Esophagus squamous epithelium (tissue), 5 donors: ENCODE measurements around the gene DNAH3. TPM values are rescaled to one million over a fixed set of nuclear protein-coding genes. Genes with fewer than 3 reads are reported as not detected.
"Not testable (repeated sequence)": the region's sequence is repeated elsewhere in the genome, so short reads cannot be mapped to it uniquely, and the experiment has no call there.

ENCODE experiments used
- DNase-seq: peaks from one replicate; lab custom pipeline; 2025; lab: John Stamatoyannopoulos, UW
- H3K27ac ChIP-seq, 4 donors: fragments of 200-600 bp; sonication (generic); one replicate each; pipeline ENCODE4 v1.5.1; 2016 to 2019; ENCODE audit warnings: mild to moderate bottlenecking in 1 of 4
- H3K27me3 ChIP-seq, 4 donors: fragments of 200-600 bp; sonication (generic); 1 replicate in 3 of 4; 2 replicates in 1 of 4; pipeline versions ENCODE4 v1.5.1 to v1.6.0; 2017 to 2021; ENCODE audit warnings: antibody characterized with exemption in 1 of 4
- H3K36me3 ChIP-seq, 3 donors: fragments of 200-600 bp; sonication (generic); one replicate each; pipeline ENCODE4 v1.5.1; 2016 to 2019
- H3K4me1 ChIP-seq, 3 donors: fragments of 200-600 bp; sonication (generic); one replicate each; pipeline ENCODE4 v1.5.1; 2017 to 2019
- H3K4me3 ChIP-seq, 4 donors: fragments of 200-600 bp; sonication (generic); 1 replicate in 3 of 4; 2 replicates in 1 of 4; pipeline ENCODE4 v1.5.1; 2016 to 2019; ENCODE audit warnings: mild to moderate bottlenecking in 2 of 4, moderate library complexity in 1 of 4
- H3K9me3 ChIP-seq, 3 donors: fragments of 200-600 bp; sonication (generic); one replicate each; pipeline ENCODE4 v1.5.1; 2016 to 2019
- POLR2A ChIP-seq, 4 donors: fragments of 450-650 bp; IDR thresholded peaks; one replicate each; pipeline ENCODE4 v1.6.1; 2017; ENCODE audit warnings: antibody characterized with exemption in 4 of 4, mild to moderate bottlenecking in 4 of 4, moderate library complexity in 3 of 4
- WGBS, 2 donors: methylation state at CpG; one replicate each; pipeline ENCODE4 v1.1.5; 2018; 5-methylcytosine and 5-hydroxymethylcytosine counted together
- intact Hi-C: fragments of 100-400 bp; cut with DNase I; formaldehyde crosslinking; loops from one replicate; pipeline ENCODE4 v1.15.0; 2022
- total RNA-seq, 4 donors: library from RNA; depleted of rRNA; stranded (reverse); fragments of >200 nt; gene quantifications; one replicate each; pipeline ENCODE4 v1.1.0, GENCODE V29; 2016
- TF ChIP-seq, protein P1 (sequence below), 6 experiments: fragments of 450-650 bp in 4 of 6; fragments of 200-600 bp in 2 of 6; sonication (generic) in 2 of 6; IDR thresholded peaks; one replicate each; pipeline ENCODE4 v1.5.1; 2016 to 2019; ENCODE audit warnings: antibody characterized with exemption in 6 of 6, mild to moderate bottlenecking in 4 of 6, moderate library complexity in 4 of 6
- donor health status: DM: yes; HTN: yes; CAD: no.

DNAH3 gene
- total RNA-seq, 4 donors from 2014 or later: 0.57 TPM; not detected in 2

DNA sequence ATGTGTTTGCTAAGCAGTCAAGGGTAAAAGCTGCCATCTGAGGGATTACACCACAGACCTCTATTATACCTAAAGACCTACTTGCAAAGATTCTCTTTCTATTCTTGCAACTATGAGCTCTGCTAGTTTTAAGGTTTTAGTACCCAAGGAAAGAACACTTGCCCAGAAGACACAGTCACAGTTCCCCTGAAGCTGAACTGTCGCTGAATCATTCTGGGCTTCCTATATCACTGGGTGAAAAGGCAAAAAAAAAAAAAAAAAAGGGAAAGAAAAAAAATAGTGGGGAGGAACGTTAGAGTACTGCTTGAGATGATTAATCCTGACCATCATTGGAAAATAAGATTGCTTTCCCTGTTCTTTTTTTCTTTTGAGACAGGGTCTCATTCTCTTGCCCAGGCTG, 212.2 kb downstream of the DNAH3 start:
- H3K36me3 ChIP-seq: no peaks in the 10 kb centered on the region
- intact Hi-C loops: no loop called here
- no peak overlapping the region for H3K27ac ChIP-seq
- no peaks in the 10 kb centered on the region for H3K27me3 ChIP-seq
- no peaks in the 10 kb centered on the region for H3K4me1 ChIP-seq
- 23 to 26% methylated on average over 2 of the region's 2 CpGs for WGBS, 2 donors
- TF ChIP-seq, protein P1, sequence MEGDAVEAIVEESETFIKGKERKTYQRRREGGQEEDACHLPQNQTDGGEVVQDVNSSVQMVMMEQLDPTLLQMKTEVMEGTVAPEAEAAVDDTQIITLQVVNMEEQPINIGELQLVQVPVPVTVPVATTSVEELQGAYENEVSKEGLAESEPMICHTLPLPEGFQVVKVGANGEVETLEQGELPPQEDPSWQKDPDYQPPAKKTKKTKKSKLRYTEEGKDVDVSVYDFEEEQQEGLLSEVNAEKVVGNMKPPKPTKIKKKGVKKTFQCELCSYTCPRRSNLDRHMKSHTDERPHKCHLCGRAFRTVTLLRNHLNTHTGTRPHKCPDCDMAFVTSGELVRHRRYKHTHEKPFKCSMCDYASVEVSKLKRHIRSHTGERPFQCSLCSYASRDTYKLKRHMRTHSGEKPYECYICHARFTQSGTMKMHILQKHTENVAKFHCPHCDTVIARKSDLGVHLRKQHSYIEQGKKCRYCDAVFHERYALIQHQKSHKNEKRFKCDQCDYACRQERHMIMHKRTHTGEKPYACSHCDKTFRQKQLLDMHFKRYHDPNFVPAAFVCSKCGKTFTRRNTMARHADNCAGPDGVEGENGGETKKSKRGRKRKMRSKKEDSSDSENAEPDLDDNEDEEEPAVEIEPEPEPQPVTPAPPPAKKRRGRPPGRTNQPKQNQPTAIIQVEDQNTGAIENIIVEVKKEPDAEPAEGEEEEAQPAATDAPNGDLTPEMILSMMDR (IDR thresholded peaks at IDR 0.05): no peak
- no peak for TF ChIP-seq POLR2A (IDR thresholded peaks at IDR 0.05)
- no peaks in the 10 kb centered on the region for H3K9me3 ChIP-seq
- DNase-seq: no peak
- H3K4me3 ChIP-seq: no peak overlapping the region

DNA sequence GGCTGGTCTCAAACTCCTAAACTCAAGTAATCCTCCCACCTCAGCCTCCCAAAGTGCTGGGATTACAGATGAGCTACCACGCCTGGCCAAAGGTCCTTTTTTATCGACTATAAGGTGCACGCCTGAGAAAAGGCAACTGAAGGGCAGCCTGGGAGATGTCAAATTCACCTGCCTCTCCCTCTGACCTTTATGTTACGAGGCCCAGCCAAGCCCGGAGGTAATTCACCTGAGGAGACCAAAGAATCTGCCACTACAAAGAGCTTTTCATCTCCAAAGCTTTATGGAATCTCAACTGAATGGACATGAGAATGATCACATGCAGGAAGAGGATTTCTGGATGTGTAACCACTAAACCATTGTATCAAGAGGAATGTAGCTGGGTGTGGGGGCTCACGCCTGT, 212.9 kb downstream of the DNAH3 start:
- TF ChIP-seq POLR2A (IDR thresholded peaks at IDR 0.05): no peak
- TF ChIP-seq, protein P1 (IDR thresholded peaks at IDR 0.05): no peak
- Histone ChIP-seq H3K36me3 (no peaks in the 10 kb centered on the region), H3K4me1 (no peaks in the 10 kb centered on the region), H3K27ac (no peak overlapping the region), H3K9me3 (no peaks in the 10 kb centered on the region), H3K4me3 (no peak overlapping the region), H3K27me3 (no peaks in the 10 kb centered on the region)
- no peak for DNase-seq
- 79 to 90% methylated on average over 5 of the region's 6 CpGs for WGBS, 2 donors
- intact Hi-C loops: no loop called here

DNA sequence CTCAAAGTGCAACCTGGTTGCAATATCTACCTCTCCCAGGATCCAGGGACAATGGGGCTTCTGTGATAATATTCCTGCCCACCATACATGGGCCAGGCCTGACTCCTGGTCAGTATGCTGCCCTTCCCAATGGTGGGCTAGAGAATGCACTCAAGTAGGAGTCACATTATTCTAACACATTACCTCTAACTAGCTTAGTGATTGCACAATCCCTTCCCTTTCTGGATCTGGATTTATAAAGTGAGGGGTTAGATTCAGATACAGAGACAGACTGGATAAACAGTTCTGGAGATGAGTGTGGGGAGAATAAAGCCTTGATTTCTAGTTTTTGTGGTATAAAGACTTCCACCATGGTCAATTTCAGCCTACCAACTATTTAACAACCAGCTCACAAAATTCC, 217.1 kb downstream of the DNAH3 start:
- no peaks in the 10 kb centered on the region for H3K9me3 ChIP-seq
- H3K36me3 ChIP-seq: no peaks in the 10 kb centered on the region
- no peak overlapping the region for H3K4me3 ChIP-seq
- intact Hi-C loops: no loop called here
- no peak overlapping the region for H3K27ac ChIP-seq
- TF ChIP-seq, protein P1 (IDR thresholded peaks at IDR 0.05): no peak
- no peak for DNase-seq
- no peaks in the 10 kb centered on the region for H3K4me1 ChIP-seq
- H3K27me3 ChIP-seq: no peaks in the 10 kb centered on the region

DNA sequence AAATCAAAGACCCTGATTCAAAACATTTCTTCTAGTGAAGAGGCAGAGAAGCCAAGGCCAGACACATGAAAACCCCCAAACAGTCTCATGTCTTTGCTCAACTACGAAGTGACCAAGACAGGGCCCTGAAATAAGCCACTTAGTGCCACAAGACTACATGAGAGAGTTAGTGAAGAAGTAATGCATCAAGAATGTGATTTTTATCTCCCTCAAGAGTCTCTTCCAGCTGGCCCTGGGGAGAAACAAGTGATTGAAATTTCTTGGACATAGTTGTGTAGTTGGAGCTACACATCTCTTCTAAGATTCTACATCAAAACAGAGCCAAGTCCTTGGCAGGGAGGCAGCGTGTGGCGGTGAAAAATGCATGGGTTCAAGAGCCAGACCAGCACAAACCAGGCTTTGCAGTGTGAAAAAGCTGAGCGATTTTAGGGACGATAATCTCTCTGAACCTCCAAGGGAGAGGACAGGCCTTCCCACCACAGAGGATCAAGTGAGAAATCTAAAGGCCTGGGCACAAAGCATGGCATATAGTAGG, 219.5 kb downstream of the DNAH3 start:
- TF ChIP-seq, protein P1 (IDR thresholded peaks at IDR 0.05): no peak
- H3K4me1 ChIP-seq: no peaks in the 10 kb centered on the region
- no peak overlapping the region for H3K4me3 ChIP-seq
- no peaks in the 10 kb centered on the region for H3K9me3 ChIP-seq
- intact Hi-C loops: no loop called here
- H3K27ac ChIP-seq: peak overlapping the region in 2 of 4 donors; percentile 44 to 64
- DNase-seq: no peak
- H3K36me3 ChIP-seq: no peaks in the 10 kb centered on the region
- no peaks in the 10 kb centered on the region for H3K27me3 ChIP-seq
- 79 to 93% methylated on average over 5 of the region's 5 CpGs for WGBS, 2 donors

DNA sequence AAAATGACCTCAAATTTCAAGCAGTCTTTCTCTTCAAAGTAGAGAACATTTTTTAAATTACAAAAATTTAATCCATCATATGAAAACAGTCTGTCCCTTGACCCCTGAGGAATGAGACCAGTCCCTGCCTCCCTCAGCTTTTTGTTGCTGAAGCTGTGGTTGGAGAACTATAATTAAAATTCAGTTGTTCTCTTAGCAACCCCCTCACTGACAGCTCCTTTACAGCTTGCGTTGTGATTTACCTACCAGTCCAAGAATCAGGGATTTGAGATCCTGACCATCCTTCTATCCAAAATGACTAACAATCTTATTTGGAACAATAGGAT, 220.3 kb downstream of the DNAH3 start:
- Histone ChIP-seq H3K27me3 (no peaks in the 10 kb centered on the region), H3K4me3 (no peak overlapping the region), H3K9me3 (no peaks in the 10 kb centered on the region), H3K36me3 (peaks cover 0 to 5% (median 0%) of the 10 kb centered on the region in 3 donors), H3K27ac (peak overlapping the region in 2 of 4 donors; percentile 44 to 64), H3K4me1 (no peaks in the 10 kb centered on the region)
- 64 to 93% methylated on average over 1 of the region's 1 CpG for WGBS, 2 donors
- no peak for TF ChIP-seq POLR2A (IDR thresholded peaks at IDR 0.05)
- TF ChIP-seq, protein P1 (IDR thresholded peaks at IDR 0.05): no peak
- intact Hi-C loops: no loop called here
- DNase-seq: no peak

DNA sequence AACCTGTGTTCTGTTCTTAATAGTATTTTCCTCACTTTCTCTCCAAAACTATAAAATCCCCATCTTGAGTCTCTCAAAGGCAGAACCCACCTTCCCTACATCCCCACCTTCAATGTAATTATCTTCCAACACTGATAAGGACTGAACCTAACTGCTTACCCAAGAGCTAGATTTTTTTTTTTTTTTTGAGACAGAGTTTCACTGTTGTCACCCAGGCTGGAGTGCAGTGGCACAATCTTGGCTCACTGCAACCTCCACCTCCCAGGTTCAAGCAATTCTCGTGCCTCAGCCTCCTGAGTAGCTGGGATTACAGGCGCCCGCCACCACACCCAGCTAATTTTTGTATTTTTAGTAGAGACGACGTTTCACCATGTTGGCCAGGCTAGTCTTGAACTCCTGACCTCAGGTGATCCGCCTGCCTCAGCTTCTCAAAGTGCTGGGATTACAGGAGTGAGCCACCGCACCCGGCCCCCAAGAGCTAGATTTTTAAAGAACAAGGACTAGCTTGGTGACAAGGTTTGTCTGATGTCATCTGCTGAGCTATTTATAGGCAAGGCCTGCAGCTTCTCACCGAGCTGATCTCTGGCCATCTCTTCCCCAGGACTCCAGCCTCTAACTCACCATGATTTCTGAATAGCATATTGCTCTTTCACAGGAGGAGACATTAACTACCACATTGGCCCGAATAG, 220.8 kb downstream of the DNAH3 start:
- not testable (repeated sequence) for DNase-seq
- peak overlapping the region in 2 of 4 donors; percentile 21 to 64 for H3K27ac ChIP-seq

More for the DNA sequence above, 220.8 kb downstream of the DNAH3 start:
- H3K9me3 ChIP-seq, H3K27me3 ChIP-seq, H3K36me3 ChIP-seq, H3K4me3 ChIP-seq, H3K4me1 ChIP-seq, intact Hi-C loops: not testable (repeated sequence)
- 61 to 66% methylated on average over 4 to 10 of the region's 10 CpGs for WGBS, 2 donors
